NCI-H2171 (cell line): ENCODE results near the gene DCTPP1.
"Not testable (repeated sequence)": the region's sequence is repeated elsewhere in the genome, so short reads cannot be mapped to it uniquely, and the experiment has no call there.

Experiments
- DNase-seq: peaks from one replicate; lab custom pipeline; 2025; lab: John Stamatoyannopoulos, UW

The DCTPP1 gene

GRCh38 chr16:30429678-30430427 is at the start of gene DCTPP1:
TSS of gene DCTPP1 (minus strand) at chr16:30430030. CDS start at chr16:30429980, 50 bp downstream.
- DNase-seq, result peak; percentile 99

- DNase-seq, result no peak
Measured at GRCh38 chr16:30478766-30479478, 49.1 kb upstream of the DCTPP1 start.

DNA sequence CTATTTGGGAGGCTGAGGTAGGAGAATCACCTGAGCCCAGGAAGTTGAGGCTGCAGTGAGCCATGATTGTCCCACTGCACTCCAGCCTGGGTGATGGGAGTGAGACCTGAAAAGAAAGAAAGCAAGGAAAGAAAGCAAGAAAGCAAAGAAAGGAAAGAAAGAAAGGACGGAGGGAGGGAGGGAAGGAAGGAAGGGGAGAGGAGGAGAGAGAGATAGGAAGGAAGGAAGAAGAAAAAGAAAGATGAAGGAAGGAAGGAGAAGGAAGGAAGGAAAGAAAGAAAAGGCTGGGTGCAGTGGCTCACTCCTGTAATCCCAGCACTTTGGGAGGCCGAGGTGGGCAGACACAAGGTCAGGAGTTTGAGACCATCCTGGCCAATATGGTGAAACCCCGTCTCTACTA is 47.9 kb upstream of the DCTPP1 start:
- not testable (repeated sequence) for DNase-seq

DNA sequence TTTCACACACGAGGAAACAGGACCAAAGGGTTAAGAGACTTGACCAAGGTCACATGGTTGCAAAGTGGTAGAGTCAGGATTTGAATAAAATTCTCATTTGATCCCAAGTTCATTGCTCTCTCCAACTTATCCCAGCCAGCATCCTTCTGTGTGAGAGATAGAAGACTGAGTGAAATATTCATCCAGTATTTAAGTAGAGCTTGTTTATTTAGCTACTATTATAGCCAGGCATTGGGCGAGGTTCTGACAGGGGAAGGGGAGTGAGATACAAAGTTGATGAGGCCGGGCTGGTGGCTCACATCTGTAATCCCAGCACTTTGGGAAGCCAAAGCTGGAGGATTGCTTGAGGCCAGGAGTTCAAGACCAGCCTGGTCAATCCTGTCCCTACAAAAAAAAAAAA is 47.2 kb upstream of the DCTPP1 start:
- DNase-seq, result no peak

GRCh38 chr16:30474684-30475083 is 44.9 kb upstream of the DCTPP1 start:
- DNase-seq, result no peak

DNA sequence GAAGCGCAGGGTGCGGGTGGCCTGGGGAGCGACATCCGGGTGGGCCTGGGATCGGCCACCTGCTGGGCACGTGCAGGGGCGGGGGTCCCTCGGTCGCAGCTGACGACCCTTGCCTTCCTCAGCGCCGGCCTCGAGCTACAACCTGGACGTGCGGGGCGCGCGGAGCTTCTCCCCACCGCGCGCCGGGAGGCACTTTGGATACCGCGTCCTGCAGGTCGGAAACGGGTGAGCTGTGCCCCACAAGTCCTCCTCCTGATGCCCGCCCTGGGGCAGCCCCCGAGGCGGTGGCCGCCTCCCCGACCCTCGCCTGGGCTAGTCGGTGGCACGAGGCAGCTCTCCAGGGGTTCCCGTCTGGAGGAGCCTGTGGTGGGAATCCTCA is 44.2 kb upstream of the DCTPP1 start:
- DNase-seq, result no peak

GRCh38 chr16:30473231-30474073 is 43.6 kb upstream of the DCTPP1 start:
- no peak for DNase-seq

DNA sequence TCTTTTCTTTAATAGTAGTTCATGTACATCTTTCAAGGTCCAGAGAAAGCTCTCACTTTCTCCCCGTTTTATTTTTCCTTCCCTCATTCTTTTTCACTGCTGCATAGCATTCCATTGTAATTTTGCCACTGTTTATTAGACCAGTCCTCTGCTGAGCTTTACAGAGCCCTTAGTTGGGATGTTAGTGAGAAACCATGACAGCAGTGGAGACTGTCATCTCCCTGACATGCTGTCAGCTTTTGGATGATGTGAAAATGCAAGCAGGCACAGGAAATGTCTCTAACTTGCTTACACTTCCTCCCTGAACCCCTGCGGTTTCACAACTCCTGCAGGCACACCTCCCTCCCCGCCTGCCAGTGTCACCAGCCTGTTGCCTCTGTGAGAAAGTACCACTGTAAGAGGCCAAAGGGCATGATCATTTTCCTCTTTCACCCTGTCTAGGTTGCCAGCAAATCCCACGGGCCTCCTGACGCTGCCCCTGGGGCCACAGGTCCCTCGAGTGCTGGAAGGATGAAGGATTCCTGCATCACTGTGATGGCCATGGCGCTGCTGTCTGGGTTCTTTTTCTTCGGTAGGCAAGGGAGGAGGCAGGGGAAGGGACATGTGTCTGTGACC is 42.6 kb upstream of the DCTPP1 start, which contains the start of gene ITGAL:
ITGAL (plus strand) TSS at position 415 of the 615 bp plus-strand sequence; CDS start at position 511, 96 bp downstream.
- DNase-seq, result no peak

- DNase-seq, result no peak
Measured at GRCh38 chr16:30470632-30470995, 40.8 kb upstream of the DCTPP1 start.

- DNase-seq, result no peak
Measured at GRCh38 chr16:30470170-30470512, 40.3 kb upstream of the DCTPP1 start.

GRCh38 chr16:30464078-30464477 is 34.2 kb upstream of the DCTPP1 start:
- no peak for DNase-seq

DNA sequence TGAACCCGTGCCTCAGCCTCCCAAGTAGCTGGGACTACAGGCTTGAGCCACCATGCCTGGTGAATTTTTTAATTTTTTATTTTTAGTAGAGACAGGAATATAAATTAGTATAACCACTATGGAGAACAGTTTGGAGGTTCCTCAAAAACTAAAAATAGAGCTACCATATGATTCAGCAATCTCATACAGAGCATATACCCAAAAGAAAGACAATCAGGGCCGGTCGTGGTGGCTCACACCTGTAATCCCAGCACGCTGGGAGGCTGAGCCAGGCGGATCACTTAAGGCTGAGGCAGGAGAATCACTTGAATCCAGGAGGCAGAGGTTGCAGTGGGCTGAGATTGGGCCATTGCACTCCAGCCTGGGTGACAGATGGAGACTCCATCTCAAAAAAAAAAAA is 31.6 kb upstream of the DCTPP1 start:
- not testable (repeated sequence) for DNase-seq

DNA sequence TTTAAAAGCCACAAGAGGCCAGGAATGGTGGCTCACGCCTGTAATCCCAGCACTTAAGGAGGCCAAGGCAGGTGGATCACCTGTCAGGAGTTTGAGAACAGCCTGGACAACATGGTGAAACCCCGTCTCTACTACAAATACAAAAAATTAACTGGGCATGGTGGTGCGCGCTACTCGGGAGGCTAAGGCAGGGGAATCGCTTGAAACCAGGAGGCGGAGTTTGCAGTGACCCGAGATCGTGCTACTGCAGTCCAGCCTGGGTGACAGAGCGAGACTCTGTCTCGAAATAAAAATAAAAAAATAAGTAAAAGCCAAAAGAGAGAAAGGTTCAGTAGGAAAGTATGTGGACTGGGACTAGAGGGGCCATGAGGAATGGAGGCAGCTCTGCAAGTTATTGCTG is 29.6 kb upstream of the DCTPP1 start:
- no peak for DNase-seq

- no peak for DNase-seq
Measured at GRCh38 chr16:30458561-30459394, 28.9 kb upstream of the DCTPP1 start.

DNA sequence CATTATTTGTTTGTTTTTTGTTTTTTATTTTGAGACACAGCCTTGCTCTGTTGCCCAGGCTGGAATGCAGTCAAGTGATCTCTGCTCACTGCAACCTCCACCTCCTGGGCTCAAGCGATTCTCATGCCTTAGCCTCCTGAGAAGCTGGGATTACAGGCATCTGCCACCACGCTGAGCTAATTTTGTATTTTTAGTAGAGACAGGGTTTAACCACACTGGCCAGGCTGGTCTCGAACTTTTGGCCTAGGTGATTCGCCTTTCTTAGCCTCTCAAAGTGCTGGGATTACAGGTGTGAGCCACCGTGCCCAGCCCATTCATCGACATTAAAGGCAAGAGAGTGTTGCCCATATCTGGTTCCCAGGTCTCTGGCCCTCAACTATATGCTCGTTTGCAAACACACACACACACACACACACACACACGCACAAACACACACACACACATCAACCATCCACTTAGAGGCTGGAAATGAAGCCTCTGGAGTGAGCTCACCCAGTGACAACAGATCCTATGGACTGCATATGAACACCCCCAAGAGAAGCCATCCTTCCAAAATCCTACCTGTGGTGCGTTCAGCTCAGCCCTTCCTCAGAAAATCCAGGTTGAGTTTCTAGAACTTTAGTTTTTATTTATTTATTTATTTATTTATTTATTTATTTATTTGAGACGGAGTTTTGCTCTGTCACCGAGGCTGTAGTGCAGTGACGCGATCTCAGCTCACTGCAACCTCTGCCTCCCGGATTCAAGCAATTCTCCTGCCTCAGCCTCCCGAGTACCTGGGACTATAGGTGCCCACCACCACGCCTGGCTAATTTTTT is 28.1 kb upstream of the DCTPP1 start:
- no peak for DNase-seq

- DNase-seq, result no peak
Measured at GRCh38 chr16:30457256-30457655, 27.4 kb upstream of the DCTPP1 start.

GRCh38 chr16:30456302-30456701 is 26.5 kb upstream of the DCTPP1 start:
- DNase-seq, result no peak

GRCh38 chr16:30452709-30453580 is 23.1 kb upstream of the DCTPP1 start:
- DNase-seq, result not testable (repeated sequence)

GRCh38 chr16:30449116-30449435 is 19.2 kb upstream of the DCTPP1 start:
- DNase-seq, result no peak
